Mesendoderm (in vitro differentiated cells): Measurements from ENCODE around the gene KANK4.

Experiments
- DNase-seq: peaks from one replicate; pipeline ENCODE4 v3.0.0; 2013
- H2AK5ac ChIP-seq: 2 replicates; pipeline ENCODE4 v1.6.1; 2013; ENCODE audit warnings: low read length, inconsistent platforms
- H2BK120ac ChIP-seq: 2 replicates; pipeline ENCODE4 v1.6.1; 2013; ENCODE audit warnings: low read depth, mild to moderate bottlenecking, low read length, moderate library complexity, mixed read lengths
- H2BK15ac ChIP-seq: replicated peaks from 2 replicates; pipeline ENCODE4 v1.6.1; 2013; ENCODE audit warnings: low read depth, mild to moderate bottlenecking, moderate library complexity
- H2BK5ac ChIP-seq: 2 replicates; pipeline ENCODE4 v1.6.1; 2013; ENCODE audit warnings: low read length, inconsistent platforms
- H3K18ac ChIP-seq: 2 replicates; pipeline ENCODE4 v1.6.1; 2013; ENCODE audit warnings: mild to moderate bottlenecking, low read length, mixed read lengths
- H3K23ac ChIP-seq: one replicate; pipeline ENCODE4 v1.6.1; 2013; ENCODE audit warnings: low read length
- H3K27ac ChIP-seq: 2 replicates; pipeline ENCODE4 v1.5.1; 2013; ENCODE audit warnings: low read depth, mild to moderate bottlenecking, inconsistent platforms, low read length, moderate library complexity
- H3K27me3 ChIP-seq: 2 replicates; pipeline ENCODE4 v1.6.1; 2013; ENCODE audit warnings: low read length, control low read depth, mild to moderate bottlenecking, inconsistent platforms; ENCODE audit not compliant: insufficient read depth, poor library complexity
- H3K36me3 ChIP-seq: 2 replicates; pipeline ENCODE4 v1.6.1; 2013; ENCODE audit warnings: low read length, inconsistent platforms; ENCODE audit not compliant: control insufficient read depth, insufficient read depth
- H3K4ac ChIP-seq: one replicate; pipeline ENCODE4 v1.6.1; 2013; ENCODE audit warnings: low read depth, mild to moderate bottlenecking, low read length, moderate library complexity
- H3K4me1 ChIP-seq: 2 replicates; pipeline ENCODE4 v1.6.1; 2013; ENCODE audit warnings: low read depth, low read length, inconsistent platforms; ENCODE audit not compliant: control insufficient read depth
- H3K4me2 ChIP-seq: 2 replicates; pipeline ENCODE4 v1.6.1; 2013; ENCODE audit warnings: low read length
- H3K4me3 ChIP-seq: 2 replicates; pipeline ENCODE4 v1.5.1; 2013; ENCODE audit warnings: mild to moderate bottlenecking, low read length
- H3K56ac ChIP-seq: one replicate; pipeline ENCODE4 v1.6.1; 2013; ENCODE audit warnings: low read length
- H3K79me1 ChIP-seq: 2 replicates; pipeline ENCODE4 v1.6.1; 2013; ENCODE audit warnings: low read length, inconsistent platforms
- H3K79me2 ChIP-seq: 2 replicates; pipeline ENCODE4 v1.6.1; 2013; ENCODE audit warnings: mild to moderate bottlenecking, low read length; ENCODE audit not compliant: control insufficient read depth, insufficient read depth
- H3K9ac ChIP-seq: 2 replicates; pipeline ENCODE4 v1.6.1; 2013; ENCODE audit warnings: low read length, inconsistent platforms
- H4K5ac ChIP-seq: one replicate; pipeline ENCODE4 v1.6.1; 2013; ENCODE audit warnings: low read length
- H4K8ac ChIP-seq: one replicate; pipeline ENCODE4 v1.6.1; 2013; ENCODE audit warnings: low read depth, mild to moderate bottlenecking, control low read depth, low read length, moderate library complexity
- WGBS: extraction: QIAGEN DNeasy Blood & Tissue Kit; methylation state at CpG from one replicate; pipeline ENCODE4 v1.1.7; 2013; ENCODE audit warnings: low lambda C conversion rate, missing lambda C conversion rate; ENCODE audit not compliant: insufficient coverage; ENCODE audit errors: extremely low coverage; 5-methylcytosine and 5-hydroxymethylcytosine counted together

Gene KANK4

DNA sequence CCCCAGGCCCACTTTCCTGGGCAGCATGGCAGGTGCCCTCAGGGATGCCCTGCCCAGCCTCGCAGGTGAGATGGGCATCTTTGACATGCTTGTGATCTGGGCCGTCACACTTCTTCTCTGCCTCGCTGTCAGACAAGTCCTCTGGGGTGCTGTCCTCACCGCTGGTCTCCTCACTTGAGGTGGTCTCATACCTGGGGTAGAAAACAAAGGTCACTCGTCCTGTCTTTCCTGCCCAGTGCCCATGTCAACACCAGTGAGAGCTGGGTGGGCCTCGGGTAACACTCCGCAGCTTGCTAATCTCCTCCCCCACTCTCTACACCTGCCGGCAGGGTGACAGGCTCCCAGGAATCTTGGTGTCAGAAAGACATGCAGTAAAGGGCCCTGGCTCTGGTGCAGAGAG is 50.9 kb downstream of the KANK4 start:
- no peak overlapping the region for H2AK5ac ChIP-seq
- no peak overlapping the region for H3K4me2 ChIP-seq
- no peak overlapping the region for H4K5ac ChIP-seq
- no peak overlapping the region for H2BK120ac ChIP-seq
- no peaks in the 10 kb centered on the region for H3K79me1 ChIP-seq
- no peaks in the 10 kb centered on the region for H3K27me3 ChIP-seq
- H4K8ac ChIP-seq, result no peak overlapping the region
- no peak overlapping the region for H3K27ac ChIP-seq
- DNase-seq, result no peak
- H3K4me3 ChIP-seq, result no peak overlapping the region
- no CpG with 5 or more reads among the region's 8 CpGs for WGBS
- no peak overlapping the region for H2BK15ac ChIP-seq
- no peak overlapping the region for H3K9ac ChIP-seq
- no peaks in the 10 kb centered on the region for H3K79me2 ChIP-seq
- H3K4ac ChIP-seq, result no peak overlapping the region
- no peaks in the 10 kb centered on the region for H3K4me1 ChIP-seq
- H2BK5ac ChIP-seq, result no peak overlapping the region
- no peaks in the 10 kb centered on the region for H3K36me3 ChIP-seq
- H3K23ac ChIP-seq, result no peak overlapping the region
- no peak overlapping the region for H3K18ac ChIP-seq
- H3K56ac ChIP-seq, result no peak overlapping the region

DNA sequence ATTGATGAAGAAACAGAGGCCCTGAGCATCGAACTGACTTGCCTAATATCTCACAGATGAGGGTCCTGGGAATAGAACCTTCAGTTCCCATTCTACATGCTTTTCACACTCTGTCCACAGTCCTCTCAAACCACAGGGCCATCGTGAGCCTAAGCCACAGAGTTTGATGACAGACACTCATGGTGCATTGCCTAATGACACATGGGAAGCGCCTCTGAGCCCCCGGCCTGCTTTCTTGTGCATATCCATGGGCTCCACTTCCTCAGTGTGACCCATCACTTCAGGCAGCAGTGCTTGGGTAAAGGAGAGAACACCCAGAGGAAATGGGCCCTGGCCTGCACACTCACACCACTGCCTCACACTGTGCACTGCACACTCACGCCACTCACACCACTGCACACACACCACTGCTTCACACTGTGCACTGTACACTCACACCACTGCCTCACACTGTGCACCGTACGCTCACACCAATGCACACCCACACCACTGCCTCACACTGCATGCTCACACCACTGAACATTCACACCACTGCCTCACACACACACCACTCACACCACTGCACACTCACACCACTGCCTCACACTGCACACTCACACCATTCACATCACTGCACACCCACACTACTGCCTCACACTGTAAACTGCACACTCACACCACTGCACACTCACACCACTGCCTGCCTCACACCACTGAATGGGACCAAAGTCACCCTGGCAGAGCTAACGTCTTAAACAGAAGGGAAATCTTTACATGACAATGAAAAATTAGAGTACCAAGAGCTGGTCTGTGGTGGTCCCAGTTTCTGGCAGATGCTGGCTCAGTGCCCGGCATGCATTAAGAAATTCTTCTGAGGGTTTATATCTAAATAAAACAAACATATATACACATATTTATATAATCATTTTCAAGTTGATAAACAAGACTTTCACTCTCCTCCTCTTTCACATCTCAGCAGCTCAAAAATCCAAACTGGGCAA is 53.0 kb downstream of the KANK4 start:
- no peak overlapping the region for H3K9ac ChIP-seq
- no peak overlapping the region for H4K5ac ChIP-seq
- H2BK15ac ChIP-seq, result no peak overlapping the region
- no peaks in the 10 kb centered on the region for H3K79me1 ChIP-seq
- H3K18ac ChIP-seq, result no peak overlapping the region
- no peak overlapping the region for H3K27ac ChIP-seq
- H4K8ac ChIP-seq, result no peak overlapping the region
- H3K4me1 ChIP-seq, result no peaks in the 10 kb centered on the region
- DNase-seq, result no peak
- no peaks in the 10 kb centered on the region for H3K36me3 ChIP-seq
- no peak overlapping the region for H2BK5ac ChIP-seq
- H2AK5ac ChIP-seq, result peak overlapping the region; percentile 49
- H3K27me3 ChIP-seq, result no peaks in the 10 kb centered on the region
- H3K4me2 ChIP-seq, result no peak overlapping the region
- H3K56ac ChIP-seq, result peak overlapping the region; percentile 38
- no peak overlapping the region for H2BK120ac ChIP-seq
- no peaks in the 10 kb centered on the region for H3K79me2 ChIP-seq
- H3K4ac ChIP-seq, result no peak overlapping the region
- H3K23ac ChIP-seq, result no peak overlapping the region
- no CpG with 5 or more reads among the region's 9 CpGs for WGBS
- H3K4me3 ChIP-seq, result no peak overlapping the region

DNA sequence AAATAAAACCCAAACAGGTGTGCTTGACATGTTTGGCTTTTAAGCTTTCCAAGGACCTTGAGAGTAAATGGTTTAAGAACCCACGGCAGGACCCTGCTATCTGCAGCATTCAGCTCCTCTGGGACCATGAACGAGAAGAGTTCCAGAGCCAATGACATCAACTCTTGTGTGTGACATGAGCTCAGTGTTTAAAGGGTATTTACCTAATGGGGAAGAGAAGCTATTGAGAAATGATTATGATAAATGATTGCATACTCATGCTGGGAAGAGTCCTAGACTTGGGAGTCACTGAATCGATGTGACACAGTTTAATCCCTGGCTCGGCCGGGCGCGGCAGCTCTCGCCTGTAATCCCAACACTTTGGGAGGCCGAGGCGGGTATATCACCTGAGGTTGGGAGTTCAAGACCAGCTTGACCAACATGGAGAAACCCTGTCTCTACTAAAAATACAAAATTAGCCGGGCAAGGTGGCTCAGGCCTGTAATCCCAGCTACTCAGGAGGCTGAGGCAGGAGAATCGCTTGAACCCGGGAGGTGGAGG is 55.4 kb downstream of the KANK4 start:
- no peaks in the 10 kb centered on the region for H3K36me3 ChIP-seq
- H3K23ac ChIP-seq, result no peak overlapping the region
- no peak overlapping the region for H3K27ac ChIP-seq
- no peak overlapping the region for H2BK15ac ChIP-seq
- no peak overlapping the region for H3K18ac ChIP-seq
- H3K4ac ChIP-seq, result no peak overlapping the region
- H3K56ac ChIP-seq, result no peak overlapping the region
- H2BK120ac ChIP-seq, result no peak overlapping the region
- H3K4me2 ChIP-seq, result no peak overlapping the region
- no peaks in the 10 kb centered on the region for H3K27me3 ChIP-seq
- H3K9ac ChIP-seq, result no peak overlapping the region
- H3K79me2 ChIP-seq, result no peaks in the 10 kb centered on the region
- no peak overlapping the region for H2BK5ac ChIP-seq
- WGBS, result no CpG with 5 or more reads among the region's 13 CpGs
- no peak overlapping the region for H3K4me3 ChIP-seq
- DNase-seq, result no peak
- H2AK5ac ChIP-seq, result no peak overlapping the region
- no peak overlapping the region for H4K8ac ChIP-seq
- no peaks in the 10 kb centered on the region for H3K4me1 ChIP-seq
- no peak overlapping the region for H4K5ac ChIP-seq
- H3K79me1 ChIP-seq, result no peaks in the 10 kb centered on the region

DNA sequence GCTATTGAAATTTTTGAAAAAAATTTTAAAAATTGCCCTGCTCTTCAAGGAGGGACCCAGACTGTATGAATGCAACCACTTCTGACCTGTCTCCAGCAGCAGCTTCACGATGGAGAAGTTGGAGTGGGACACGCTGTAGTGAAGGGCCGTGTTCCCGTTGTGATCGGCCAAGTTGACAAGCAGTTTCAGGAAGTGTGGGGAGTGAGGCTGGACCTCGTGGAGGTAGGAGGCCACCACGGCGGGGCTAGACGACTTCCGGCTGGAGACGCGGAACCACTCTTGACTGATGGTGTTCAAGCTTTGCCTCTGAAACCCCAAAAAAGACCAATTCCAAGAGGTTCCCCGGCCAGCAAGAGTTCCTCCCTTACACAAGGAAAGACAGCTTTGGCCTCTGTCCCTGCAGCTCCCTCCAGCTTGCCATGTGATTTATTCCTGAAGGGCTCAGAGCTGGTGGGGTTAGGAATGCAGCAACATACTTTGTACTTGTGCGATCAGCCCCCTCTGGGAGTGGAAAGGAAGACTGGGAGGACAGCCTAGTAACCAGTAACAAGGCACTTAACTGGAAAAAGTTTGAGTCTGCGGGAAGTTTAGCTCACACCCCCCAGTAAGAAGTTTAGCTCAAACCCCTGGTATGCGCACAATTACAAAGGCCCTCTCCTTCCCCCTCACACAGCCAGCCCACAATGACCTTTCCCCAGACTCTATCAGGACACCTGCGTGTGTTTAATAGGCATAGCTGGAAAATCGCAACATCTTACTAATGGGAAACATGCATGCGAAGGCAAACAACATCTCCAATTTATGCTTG is 56.0 kb downstream of the KANK4 start:
- Histone ChIP-seq H2BK15ac (no peak overlapping the region), H3K27ac (no peak overlapping the region)
- DNase-seq, result peak; percentile 66

DNA sequence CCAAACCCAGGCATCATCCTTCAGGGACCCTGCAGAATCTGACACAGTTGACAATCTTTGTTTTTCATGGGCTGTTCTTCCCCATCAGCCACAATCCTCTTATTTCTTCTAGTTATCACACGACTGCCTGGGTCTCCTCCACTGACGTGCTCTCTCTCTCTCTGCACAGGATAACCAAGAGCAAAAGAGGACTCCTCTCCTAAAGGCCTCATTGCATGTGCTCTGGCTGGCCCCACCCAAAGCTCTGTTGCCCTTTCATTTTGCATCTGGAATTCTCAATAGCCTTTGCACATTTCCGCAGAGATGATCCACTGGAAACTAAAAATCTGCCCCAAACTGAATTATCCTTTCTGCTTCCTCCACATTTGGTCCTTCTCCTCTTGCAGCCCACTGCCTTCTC is 58.5 kb downstream of the KANK4 start:
- Histone ChIP-seq H3K56ac (no peak overlapping the region), H3K79me2 (no peaks in the 10 kb centered on the region), H2BK5ac (no peak overlapping the region), H3K18ac (no peak overlapping the region), H3K36me3 (no peaks in the 10 kb centered on the region), H3K4me3 (no peak overlapping the region), H3K23ac (no peak overlapping the region), H4K5ac (no peak overlapping the region), H3K4ac (no peak overlapping the region), H3K4me1 (no peaks in the 10 kb centered on the region), H3K27ac (no peak overlapping the region), H3K27me3 (no peaks in the 10 kb centered on the region), H2BK120ac (no peak overlapping the region), H3K4me2 (no peak overlapping the region), H3K9ac (no peak overlapping the region), H4K8ac (no peak overlapping the region), H2BK15ac (no peak overlapping the region), H3K79me1 (no peaks in the 10 kb centered on the region), H2AK5ac (no peak overlapping the region)
- no CpG with 5 or more reads among the region's 3 CpGs for WGBS
- no peak for DNase-seq

More for the DNA sequence above, 56.0 kb downstream of the KANK4 start:
- Histone ChIP-seq H3K4me2 (no peak overlapping the region), H4K8ac (no peak overlapping the region), H3K56ac (no peak overlapping the region), H3K4ac (no peak overlapping the region), H3K4me1 (no peaks in the 10 kb centered on the region), H4K5ac (no peak overlapping the region), H3K23ac (no peak overlapping the region), H2BK5ac (no peak overlapping the region), H3K9ac (no peak overlapping the region), H3K27me3 (no peaks in the 10 kb centered on the region), H3K36me3 (no peaks in the 10 kb centered on the region), H2AK5ac (no peak overlapping the region), H3K79me1 (no peaks in the 10 kb centered on the region), H3K4me3 (no peak overlapping the region), H3K18ac (no peak overlapping the region), H3K79me2 (no peaks in the 10 kb centered on the region), H2BK120ac (no peak overlapping the region)
- WGBS, result no CpG with 5 or more reads among the region's 19 CpGs
